Neural cell (in vitro differentiated cells): ENCODE measurements around the gene EPS15. TPM values are rescaled to one million over a fixed set of nuclear protein-coding genes. Genes with fewer than 3 reads are reported as not detected.
"Not testable (repeated sequence)": the region's sequence is repeated elsewhere in the genome, so short reads cannot be mapped to it uniquely, and the experiment has no call there.

Experiments used
- H2AFZ ChIP-seq: fragments of 200-600, 300-800 bp; sonication (generic), shearing (Covaris generic); 2 replicates; pipeline ENCODE4 v1.6.0; 2014; ENCODE audit warnings: low read depth, mild to moderate bottlenecking, antibody characterized with exemption, low read length, moderate library complexity
- H3F3A ChIP-seq: fragments of 200-600 bp; shearing (Covaris generic); 2 replicates; pipeline ENCODE4 v1.6.1; 2016; ENCODE audit warnings: mild to moderate bottlenecking, moderate library complexity, mixed read lengths, antibody characterized with exemption, low read length; ENCODE audit not compliant: insufficient read depth, poor library complexity, severe bottlenecking
- H3K27ac ChIP-seq: fragments of 200-600, 300-800 bp; sonication (generic), shearing (Covaris generic); 2 replicates; pipeline ENCODE4 v1.5.1; 2014; ENCODE audit warnings: mild to moderate bottlenecking, low read length, moderate library complexity
- H3K27me3 ChIP-seq: fragments of 300-800, 200-600 bp; sonication (generic), shearing (Covaris generic); 2 replicates; pipeline ENCODE4 v1.6.0; 2014; ENCODE audit warnings: mild to moderate bottlenecking, low read depth, low read length, moderate library complexity; ENCODE audit not compliant: insufficient read depth
- H3K36me3 ChIP-seq: fragments of 300-800, 200-600 bp; sonication (generic), shearing (Covaris generic); 2 replicates; pipeline ENCODE4 v1.5.1; 2014; ENCODE audit warnings: mild to moderate bottlenecking, antibody characterized with exemption, low read length, moderate library complexity; ENCODE audit not compliant: insufficient read depth
- H3K4me2 ChIP-seq: fragments of 300-800, 200-600 bp; sonication (generic), shearing (Covaris generic); 2 replicates; pipeline ENCODE4 v1.6.0; 2014; ENCODE audit warnings: mild to moderate bottlenecking, low read length
- H3K4me3 ChIP-seq: fragments of 300-800, 200-600 bp; sonication (generic), shearing (Covaris generic); 2 replicates; pipeline ENCODE4 v1.5.1; 2014; ENCODE audit warnings: mild to moderate bottlenecking, low read length, moderate library complexity
- H3K79me2 ChIP-seq: fragments of 200-600 bp; shearing (Covaris generic); replicated peaks from 2 replicates; pipeline ENCODE4 v1.6.0; 2014; ENCODE audit warnings: mild to moderate bottlenecking, low read length, moderate library complexity; ENCODE audit not compliant: insufficient read depth
- H3K9ac ChIP-seq: fragments of 300-800, 200-600 bp; sonication (generic), shearing (Covaris generic); 2 replicates; pipeline ENCODE4 v1.6.1; 2016; ENCODE audit warnings: mild to moderate bottlenecking, low read length, mixed read lengths
- H3K9me2 ChIP-seq: fragments of 200-600 bp; shearing (Covaris generic); 2 replicates; pipeline ENCODE4 v1.6.1; 2016; ENCODE audit warnings: mild to moderate bottlenecking, low read length, mixed read lengths; ENCODE audit not compliant: insufficient read depth
- H3K9me3 ChIP-seq: fragments of 200-600, 300-800 bp; sonication (generic), shearing (Covaris generic); 2 replicates; pipeline ENCODE4 v1.6.1; 2016; ENCODE audit warnings: mild to moderate bottlenecking, mixed run types, low read length, moderate library complexity, mixed read lengths
- H4K20me1 ChIP-seq: fragments of 200-600 bp; shearing (Covaris generic); 2 replicates; pipeline ENCODE4 v1.6.1; 2016; ENCODE audit warnings: mild to moderate bottlenecking, mixed run types; ENCODE audit not compliant: insufficient read depth
- CTCF ChIP-seq: fragments of 450-650 bp; IDR thresholded peaks from 2 replicates; pipeline ENCODE4 v1.5.1; 2014; ENCODE audit warnings: antibody characterized with exemption, mild to moderate bottlenecking, moderate library complexity; ENCODE audit not compliant: poor library complexity, severe bottlenecking
- EP300 ChIP-seq: fragments of 450-650 bp; conservative IDR thresholded peaks from 2 replicates; pipeline ENCODE4 v1.6.1; 2014; ENCODE audit warnings: antibody characterized with exemption, mild to moderate bottlenecking, moderate library complexity; ENCODE audit not compliant: poor library complexity, severe bottlenecking
- EZH2 ChIP-seq: fragments of 200-600, 300-800 bp; shearing (Covaris generic), sonication (generic); IDR thresholded peaks from 2 replicates; pipeline ENCODE4 v1.6.1; 2014; ENCODE audit warnings: antibody characterized with exemption, low read length, borderline replicate concordance, mild to moderate bottlenecking; ENCODE audit not compliant: insufficient read depth, poor library complexity, severe bottlenecking
- MXI1 ChIP-seq: fragments of 450-650 bp; conservative IDR thresholded peaks from 2 replicates; pipeline ENCODE4 v1.6.1; 2014; ENCODE audit warnings: antibody characterized with exemption, mild to moderate bottlenecking; ENCODE audit not compliant: poor library complexity, severe bottlenecking
- POLR2AphosphoS5 ChIP-seq: IDR thresholded peaks from 2 replicates; pipeline ENCODE4 v1.6.1; 2012
- RAD21 ChIP-seq: fragments of 450-650 bp; conservative IDR thresholded peaks from 2 replicates; pipeline ENCODE4 v1.6.1; 2014; ENCODE audit warnings: antibody characterized with exemption, mild to moderate bottlenecking, moderate library complexity
- REST ChIP-seq: IDR thresholded peaks from 2 replicates; pipeline ENCODE4 v1.6.1; 2012; ENCODE audit warnings: borderline replicate concordance
- SMC3 ChIP-seq: fragments of 450-650 bp; conservative IDR thresholded peaks from 2 replicates; pipeline ENCODE4 v1.6.1; 2014; ENCODE audit warnings: antibody characterized with exemption, mild to moderate bottlenecking, moderate library complexity; ENCODE audit not compliant: poor library complexity
- TAF1 ChIP-seq: IDR thresholded peaks from 2 replicates; pipeline ENCODE4 v1.6.1; 2012; ENCODE audit warnings: low read depth
- polyA plus RNA-seq: library from polyadenylated mRNA; depleted of rRNA; stranded (reverse); fragments of >200 nt; gene quantifications from 2 replicates; pipeline ENCODE4 v1.2.3, GENCODE V29; 2014

EPS15 gene
- polyA plus RNA-seq, 1 donor from 2014 or later: 101 TPM

DNA sequence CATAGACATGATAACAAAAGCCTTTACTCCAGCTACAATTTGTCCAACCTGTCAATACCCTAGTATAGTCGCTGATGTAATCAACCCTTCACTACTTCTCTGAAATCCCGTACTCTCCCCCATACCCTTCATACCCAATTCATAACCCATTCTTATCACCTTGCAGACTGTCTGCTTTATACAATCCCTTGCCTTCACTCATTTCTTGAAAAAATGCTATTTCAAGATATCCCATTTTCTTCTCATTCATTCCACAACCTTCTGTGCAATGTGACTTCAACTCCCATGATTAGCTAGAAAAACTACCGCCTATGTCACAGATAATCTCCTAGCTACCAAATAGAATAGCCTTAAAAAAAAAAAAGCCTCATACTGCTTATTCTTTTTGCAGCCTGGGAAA lies 49.5 kb downstream of the EPS15 start:
- Histone ChIP-seq H3K27ac (no peak overlapping the region), H3K27me3 (no peaks in the 10 kb centered on the region), H3F3A (no peaks in the 10 kb centered on the region), H3K4me2 (no peak overlapping the region), H4K20me1 (no peaks in the 10 kb centered on the region), H3K9ac (no peak overlapping the region), H3K9me3 (no peaks in the 10 kb centered on the region), H3K9me2 (no peaks in the 10 kb centered on the region), H2AFZ (no peak overlapping the region), H3K4me3 (no peak overlapping the region), H3K36me3 (no peaks in the 10 kb centered on the region), H3K79me2 (no peaks in the 10 kb centered on the region)
- TF ChIP-seq EP300 (no peak), RAD21 (no peak)

DNA sequence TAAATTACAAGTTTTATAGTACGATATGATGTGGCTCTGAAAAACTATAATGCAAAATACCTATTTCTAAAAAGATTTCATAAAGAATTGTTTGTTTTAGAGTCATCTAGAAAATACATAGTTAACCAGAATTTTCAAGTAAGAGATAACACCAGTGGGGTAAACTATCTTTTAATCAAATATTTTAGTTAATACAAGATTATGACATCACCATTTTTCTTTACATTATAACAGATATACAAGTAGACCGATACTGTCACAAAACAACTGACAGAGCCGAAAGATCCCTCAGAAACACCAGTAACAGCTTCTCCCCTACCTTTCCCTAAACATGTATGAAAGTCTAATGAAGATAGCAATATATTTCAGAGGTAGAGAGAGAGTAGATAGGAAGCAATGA lies 54.2 kb downstream of the EPS15 start:
- no peak overlapping the region for H2AFZ ChIP-seq
- H3K4me3 ChIP-seq: no peak overlapping the region
- H3F3A ChIP-seq: no peaks in the 10 kb centered on the region
- H3K9me2 ChIP-seq: no peaks in the 10 kb centered on the region
- no peaks in the 10 kb centered on the region for H3K9me3 ChIP-seq
- no peak overlapping the region for H3K9ac ChIP-seq
- TF ChIP-seq RAD21 (no peak), REST (no peak), MXI1 (no peak), POLR2AphosphoS5 (no peak), EP300 (no peak), CTCF (no peak), EZH2 (no peak), SMC3 (no peak), TAF1 (no peak)
- H3K79me2 ChIP-seq: no peaks in the 10 kb centered on the region
- H3K27me3 ChIP-seq: no peaks in the 10 kb centered on the region
- no peaks in the 10 kb centered on the region for H4K20me1 ChIP-seq
- no peak overlapping the region for H3K4me2 ChIP-seq
- no peak overlapping the region for H3K27ac ChIP-seq
- H3K36me3 ChIP-seq: no peaks in the 10 kb centered on the region

DNA sequence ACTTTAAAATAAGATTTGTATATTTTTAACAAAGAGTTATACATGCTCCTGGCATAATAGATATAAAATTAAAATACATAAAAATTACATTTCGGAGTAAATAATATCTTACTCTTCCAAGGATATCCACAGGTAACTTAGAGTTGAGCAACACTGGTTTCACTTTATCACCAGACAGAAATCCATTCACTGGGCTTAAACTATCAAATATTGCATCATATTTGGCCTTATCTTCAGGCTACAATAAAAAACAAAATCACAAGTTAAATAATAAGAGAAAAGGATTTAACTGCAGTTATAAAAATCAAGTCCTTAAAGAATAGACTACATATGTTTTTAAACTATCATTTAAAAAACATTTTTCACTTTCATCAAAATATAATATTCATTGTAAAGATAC lies 55.5 kb downstream of the EPS15 start:
- no peak overlapping the region for H3K4me2 ChIP-seq
- no peak overlapping the region for H2AFZ ChIP-seq
- H3K9me3 ChIP-seq: no peaks in the 10 kb centered on the region
- no peak overlapping the region for H3K4me3 ChIP-seq
- H3K9ac ChIP-seq: no peak overlapping the region
- no peaks in the 10 kb centered on the region for H4K20me1 ChIP-seq
- H3K9me2 ChIP-seq: no peaks in the 10 kb centered on the region
- H3K27me3 ChIP-seq: no peaks in the 10 kb centered on the region
- no peaks in the 10 kb centered on the region for H3K36me3 ChIP-seq
- no peak overlapping the region for H3K27ac ChIP-seq
- H3F3A ChIP-seq: no peaks in the 10 kb centered on the region
- TF ChIP-seq SMC3: no peak
- no peak for TF ChIP-seq POLR2AphosphoS5
- no peak for TF ChIP-seq TAF1
- TF ChIP-seq RAD21: no peak
- TF ChIP-seq REST: no peak
- no peaks in the 10 kb centered on the region for H3K79me2 ChIP-seq

DNA sequence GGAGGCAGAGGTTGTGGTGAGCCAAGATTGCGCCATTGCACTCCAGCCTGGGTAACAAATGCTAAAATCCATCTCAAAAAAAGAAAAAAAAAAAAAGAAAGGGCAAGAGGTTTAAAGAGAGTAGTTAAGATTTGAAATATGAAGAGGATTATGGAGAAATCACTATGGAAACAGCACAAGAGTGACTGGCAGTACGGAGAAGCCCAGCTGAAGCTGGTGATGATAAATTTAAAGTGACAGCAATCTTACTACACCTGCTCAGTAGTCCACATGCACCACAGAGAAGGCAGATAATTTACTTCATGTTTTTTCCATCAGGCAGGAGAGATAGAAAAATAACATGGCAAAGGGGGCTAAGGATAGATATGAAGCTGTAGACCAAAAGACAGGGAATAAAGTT lies 56.8 kb downstream of the EPS15 start:
- H2AFZ ChIP-seq, H3K9me3 ChIP-seq, H3K27ac ChIP-seq, H3K36me3 ChIP-seq, H3K4me3 ChIP-seq, H4K20me1 ChIP-seq, H3K9me2 ChIP-seq, H3K4me2 ChIP-seq, H3K79me2 ChIP-seq, H3K9ac ChIP-seq, H3K27me3 ChIP-seq, H3F3A ChIP-seq: not testable (repeated sequence)
